ENCODE data around the gene GLI3.

GLI3 gene

DNA sequence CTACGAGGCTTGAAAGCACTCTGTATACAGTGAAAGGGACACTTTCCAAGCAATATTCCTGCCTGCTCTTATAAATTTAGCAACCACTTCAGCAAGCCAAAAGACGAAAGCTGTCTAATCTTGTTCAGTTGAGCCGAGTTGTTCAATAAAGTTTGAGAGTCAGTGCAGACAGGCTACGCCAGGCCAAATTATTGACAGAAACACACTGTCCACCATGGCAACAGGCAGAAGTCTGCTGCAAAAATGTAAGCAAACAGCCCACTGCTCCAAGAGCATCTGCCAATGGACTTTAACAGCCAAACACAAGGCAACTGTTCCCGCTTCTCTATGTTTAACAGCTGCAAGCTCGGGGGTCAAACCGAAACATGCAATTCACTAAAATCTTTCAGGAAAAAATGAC lies 85.7 kb downstream of the GLI3 start:
- no peak for TF ChIP-seq FOXP2 (optimal IDR thresholded peaks at IDR 0.05; ENCODE audit: borderline replicate concordance, extremely low read depth, extremely low read length, insufficient read depth)
- TF ChIP-seq REST (IDR thresholded peaks at IDR 0.05; ENCODE audit: insufficient read depth in 1 of 2, low read depth in 2 of 2, low read length in 2 of 2): no peak
- no peak for TF ChIP-seq SIN3A (IDR thresholded peaks at IDR 0.05; ENCODE audit: borderline replicate concordance, insufficient read depth, low read length)
- no peak for TF ChIP-seq POLR2AphosphoS5 (IDR thresholded peaks at IDR 0.05; ENCODE audit: low read depth, low read length)
- no peak for TF ChIP-seq TAF1 (IDR thresholded peaks at IDR 0.05; ENCODE audit: borderline replicate concordance, insufficient read depth, low read length)

GRCh38 chr7:42145539-42145938 lies 91.5 kb downstream of the GLI3 start:
- TF ChIP-seq TAF1 (IDR thresholded peaks at IDR 0.05; ENCODE audit: borderline replicate concordance, insufficient read depth, low read length): no peak
- no peak for TF ChIP-seq POLR2AphosphoS5 (IDR thresholded peaks at IDR 0.05; ENCODE audit: low read depth, low read length)
- TF ChIP-seq REST (IDR thresholded peaks at IDR 0.05; ENCODE audit: insufficient read depth in 1 of 2, low read depth in 2 of 2, low read length in 2 of 2): no peak
- TF ChIP-seq SIN3A (IDR thresholded peaks at IDR 0.05; ENCODE audit: borderline replicate concordance, insufficient read depth, low read length): no peak
- no peak for TF ChIP-seq FOXP2 (optimal IDR thresholded peaks at IDR 0.05; ENCODE audit: borderline replicate concordance, extremely low read depth, extremely low read length, insufficient read depth)

GRCh38 chr7:42144604-42145003 lies 92.4 kb downstream of the GLI3 start:
- no peak for TF ChIP-seq FOXP2 (optimal IDR thresholded peaks at IDR 0.05; ENCODE audit: borderline replicate concordance, extremely low read depth, extremely low read length, insufficient read depth)
- TF ChIP-seq SIN3A (IDR thresholded peaks at IDR 0.05; ENCODE audit: borderline replicate concordance, insufficient read depth, low read length): no peak
- no peak for TF ChIP-seq REST (IDR thresholded peaks at IDR 0.05; ENCODE audit: insufficient read depth in 1 of 2, low read depth in 2 of 2, low read length in 2 of 2)
- TF ChIP-seq TAF1 (IDR thresholded peaks at IDR 0.05; ENCODE audit: borderline replicate concordance, insufficient read depth, low read length): no peak
- TF ChIP-seq POLR2AphosphoS5 (IDR thresholded peaks at IDR 0.05; ENCODE audit: low read depth, low read length): no peak

- TF ChIP-seq FOXP2 (optimal IDR thresholded peaks at IDR 0.05; ENCODE audit: borderline replicate concordance, extremely low read depth, extremely low read length, insufficient read depth) (no peak), POLR2AphosphoS5 (IDR thresholded peaks at IDR 0.05; ENCODE audit: low read depth, low read length) (no peak), TAF1 (IDR thresholded peaks at IDR 0.05; ENCODE audit: borderline replicate concordance, insufficient read depth, low read length) (no peak), REST (IDR thresholded peaks at IDR 0.05; ENCODE audit: insufficient read depth in 1 of 2, low read depth in 2 of 2, low read length in 2 of 2) (no peak), SIN3A (IDR thresholded peaks at IDR 0.05; ENCODE audit: borderline replicate concordance, insufficient read depth, low read length) (no peak)
Measured at GRCh38 chr7:42143711-42144600, 93.1 kb downstream of the GLI3 start.
